ENCODE results near the gene TM9SF2. TPM values are rescaled to one million over a fixed set of nuclear protein-coding genes. Genes with fewer than 3 reads are reported as not detected.
"Not testable (repeated sequence)": the region's sequence is repeated elsewhere in the genome, so short reads cannot be mapped to it uniquely, and the experiment has no call there.

The TM9SF2 gene
- total RNA-seq, 1 experiment from 2014 or later = 67.9 TPM

DNA sequence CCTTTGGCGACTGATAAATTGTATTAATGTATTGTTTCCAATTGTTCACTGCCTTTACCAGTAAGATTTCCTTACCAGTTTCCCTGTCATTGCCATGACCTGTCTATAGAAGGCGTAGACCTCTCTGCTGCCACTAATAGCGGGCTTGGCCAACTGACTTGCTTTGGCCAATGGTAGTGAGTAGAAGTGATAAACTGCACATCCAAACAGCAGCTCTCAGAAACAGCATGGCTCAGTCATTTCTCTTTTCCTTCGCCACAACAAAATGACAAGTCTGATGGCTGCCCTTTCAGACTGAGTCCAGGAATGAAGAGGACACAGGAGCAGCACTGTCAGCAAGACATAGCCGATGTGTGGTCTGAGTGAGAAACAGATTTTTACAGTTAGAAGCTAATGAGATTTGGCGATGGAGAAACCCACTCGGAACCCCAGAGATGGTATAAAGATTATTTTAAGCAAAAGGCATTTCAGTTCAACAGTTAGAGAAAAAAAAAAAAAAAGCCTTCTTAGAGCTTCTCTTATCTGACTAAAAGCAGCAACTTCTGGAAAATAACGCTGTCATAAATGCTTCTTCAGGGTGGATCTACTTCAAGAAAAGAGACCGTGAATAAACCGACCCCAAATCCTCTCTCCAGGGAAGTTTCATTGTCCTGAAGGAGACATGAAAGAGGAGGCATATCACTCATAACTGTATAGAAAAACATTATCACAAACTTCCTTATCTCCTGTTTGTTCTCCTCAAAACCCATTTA is 42.0 kb upstream of the TM9SF2 start:
- no peak for TF ChIP-seq TCF7L2 (IDR thresholded peaks at IDR 0.05; ENCODE audit: low read depth, low read length)
- TF ChIP-seq REST (IDR thresholded peaks at IDR 0.05; ENCODE audit: insufficient read depth in 1 of 2, low read depth in 2 of 2, low read length in 1 of 2) = no peak
- TF ChIP-seq, protein P1, sequence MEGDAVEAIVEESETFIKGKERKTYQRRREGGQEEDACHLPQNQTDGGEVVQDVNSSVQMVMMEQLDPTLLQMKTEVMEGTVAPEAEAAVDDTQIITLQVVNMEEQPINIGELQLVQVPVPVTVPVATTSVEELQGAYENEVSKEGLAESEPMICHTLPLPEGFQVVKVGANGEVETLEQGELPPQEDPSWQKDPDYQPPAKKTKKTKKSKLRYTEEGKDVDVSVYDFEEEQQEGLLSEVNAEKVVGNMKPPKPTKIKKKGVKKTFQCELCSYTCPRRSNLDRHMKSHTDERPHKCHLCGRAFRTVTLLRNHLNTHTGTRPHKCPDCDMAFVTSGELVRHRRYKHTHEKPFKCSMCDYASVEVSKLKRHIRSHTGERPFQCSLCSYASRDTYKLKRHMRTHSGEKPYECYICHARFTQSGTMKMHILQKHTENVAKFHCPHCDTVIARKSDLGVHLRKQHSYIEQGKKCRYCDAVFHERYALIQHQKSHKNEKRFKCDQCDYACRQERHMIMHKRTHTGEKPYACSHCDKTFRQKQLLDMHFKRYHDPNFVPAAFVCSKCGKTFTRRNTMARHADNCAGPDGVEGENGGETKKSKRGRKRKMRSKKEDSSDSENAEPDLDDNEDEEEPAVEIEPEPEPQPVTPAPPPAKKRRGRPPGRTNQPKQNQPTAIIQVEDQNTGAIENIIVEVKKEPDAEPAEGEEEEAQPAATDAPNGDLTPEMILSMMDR (IDR thresholded peaks at IDR 0.05) = no peak
- TF ChIP-seq POLR2AphosphoS5 (IDR thresholded peaks at IDR 0.05; ENCODE audit: low read depth, low read length) = no peak
- TF ChIP-seq SIN3A (IDR thresholded peaks at IDR 0.05; ENCODE audit: borderline replicate concordance, insufficient read depth, low read depth, low read length) = no peak
- Histone ChIP-seq H3K27ac (ENCODE audit: low read length) (no peak overlapping the region), H3K36me3 (ENCODE audit: control insufficient read depth, insufficient read depth, low read length) (no peaks in the 10 kb centered on the region), H3K9me3 (ENCODE audit: control insufficient read depth, insufficient read depth, low read depth, low read length) (no peaks in the 10 kb centered on the region), H3K4me3 (ENCODE audit: low read depth in 2 of 2, low read length in 2 of 2) (no peak overlapping the region), H3K27me3 (ENCODE audit: control insufficient read depth, insufficient read depth, low read length) (no peaks in the 10 kb centered on the region), H3K4me1 (ENCODE audit: control insufficient read depth, insufficient read depth, low read length) (no peaks in the 10 kb centered on the region)
- BruUV-seq (replicated peaks) = no TSS peak
- no peak for ATAC-seq
- intact Hi-C loops (cut with micrococcal nuclease; ENCODE audit: unreplicated experiment) = no loop called here
- ChIA-PET CTCF (no interaction called here), POLR2A (interaction anchor here (0.6 kb wide), 1 partner anchor 51 kb away, joined by 4 read pairs; no protein-coding TSS in a partner anchor)
- no peak for DNase-seq (ENCODE audit: low read depth, low spot score)
- in situ Hi-C loops (cut with HindIII; ENCODE audit: low pct_unique_long_range_greater_than_20kb, low sequenced_read_pairs) = no loop called here

- CTCF ChIA-PET = not testable (repeated sequence)
Measured at GRCh38 chr13:99460802-99461201, 40.5 kb upstream of the TM9SF2 start.

GRCh38 chr13:99463646-99464397 is 37.5 kb upstream of the TM9SF2 start:
- POLR2A ChIA-PET = no interaction called here
- no TSS peak for BruUV-seq (replicated peaks)
- H3K27me3 ChIP-seq (ENCODE audit: control insufficient read depth, insufficient read depth, low read length) = no peaks in the 10 kb centered on the region

More at GRCh38 chr13:99460802-99461201, 40.5 kb upstream of the TM9SF2 start:
- H3K36me3 ChIP-seq (ENCODE audit: control insufficient read depth, insufficient read depth, low read length); H3K4me1 ChIP-seq (ENCODE audit: control insufficient read depth, insufficient read depth, low read length); H3K27ac ChIP-seq (ENCODE audit: low read length); H3K27me3 ChIP-seq (ENCODE audit: control insufficient read depth, insufficient read depth, low read length); POLR2A ChIA-PET; DNase-seq (ENCODE audit: low read depth, low spot score); H3K9me3 ChIP-seq (ENCODE audit: control insufficient read depth, insufficient read depth, low read depth, low read length); ATAC-seq; in situ Hi-C loops (cut with HindIII; ENCODE audit: low pct_unique_long_range_greater_than_20kb, low sequenced_read_pairs); H3K4me3 ChIP-seq (ENCODE audit: low read depth in 2 of 2, low read length in 2 of 2); intact Hi-C loops (cut with micrococcal nuclease; ENCODE audit: unreplicated experiment); BruUV-seq (replicated peaks): not testable (repeated sequence)

More at GRCh38 chr13:99463646-99464397, 37.5 kb upstream of the TM9SF2 start:
- H3K27ac ChIP-seq (ENCODE audit: low read length) = no peak overlapping the region
- TF ChIP-seq REST (IDR thresholded peaks at IDR 0.05; ENCODE audit: insufficient read depth in 1 of 2, low read depth in 2 of 2, low read length in 1 of 2) (no peak), POLR2AphosphoS5 (IDR thresholded peaks at IDR 0.05; ENCODE audit: low read depth, low read length) (no peak)
- intact Hi-C loops (cut with micrococcal nuclease; ENCODE audit: unreplicated experiment) (no loop called here), in situ Hi-C loops (cut with HindIII; ENCODE audit: low pct_unique_long_range_greater_than_20kb, low sequenced_read_pairs) (no loop called here)
- no peak for DNase-seq (ENCODE audit: low read depth, low spot score)
- no peak overlapping the region for H3K4me3 ChIP-seq (ENCODE audit: low read depth in 2 of 2, low read length in 2 of 2)
- no peaks in the 10 kb centered on the region for H3K36me3 ChIP-seq (ENCODE audit: control insufficient read depth, insufficient read depth, low read length)
- no peaks in the 10 kb centered on the region for H3K9me3 ChIP-seq (ENCODE audit: control insufficient read depth, insufficient read depth, low read depth, low read length)
- CTCF ChIA-PET = no interaction called here
- no peak for ATAC-seq
- no peaks in the 10 kb centered on the region for H3K4me1 ChIP-seq (ENCODE audit: control insufficient read depth, insufficient read depth, low read length)

All from Panc1 (cell line).